Mammary epithelial cell (primary cell): Measurements from ENCODE around the gene ACOT12.

ENCODE experiments used
- EZH2 ChIP-seq: IDR thresholded peaks from 2 replicates; pipeline ENCODE4 v1.6.1; 2012; ENCODE audit warnings: low read length, inconsistent platforms, borderline replicate concordance
- TF ChIP-seq, protein P1 (sequence below), 2 donors: IDR thresholded peaks in 1 of 2; conservative IDR thresholded peaks in 1 of 2; 2 replicates each; pipeline ENCODE4 v1.5.1; 2011 to 2012; ENCODE audit warnings: inconsistent platforms in 2 of 2, low read length in 2 of 2, mild to moderate bottlenecking in 2 of 2, control low read depth in 1 of 2, low read depth in 1 of 2; ENCODE audit not compliant: insufficient read depth in 1 of 2; ENCODE audit errors: extremely low read depth in 1 of 2

DNA sequence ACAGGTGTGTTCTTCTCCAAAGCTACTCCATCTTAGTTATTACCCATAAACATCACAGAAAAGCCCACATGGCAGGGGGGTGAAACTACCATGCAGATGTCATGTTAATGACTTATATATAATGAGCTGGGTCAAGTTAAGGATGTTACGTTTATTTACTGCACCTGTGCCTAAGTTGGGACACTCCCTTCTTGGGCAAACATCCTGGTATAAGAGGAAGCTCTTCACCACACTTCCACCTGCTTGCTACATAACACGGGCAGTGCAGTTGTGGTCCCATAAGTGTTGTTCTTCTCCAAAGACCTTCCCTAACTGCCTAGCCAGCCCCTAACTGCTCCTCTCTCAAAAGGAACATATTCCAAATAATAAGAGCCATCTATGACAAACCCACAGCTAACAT, 101.8 kb downstream of the ACOT12 start:
- TF ChIP-seq, protein P1, sequence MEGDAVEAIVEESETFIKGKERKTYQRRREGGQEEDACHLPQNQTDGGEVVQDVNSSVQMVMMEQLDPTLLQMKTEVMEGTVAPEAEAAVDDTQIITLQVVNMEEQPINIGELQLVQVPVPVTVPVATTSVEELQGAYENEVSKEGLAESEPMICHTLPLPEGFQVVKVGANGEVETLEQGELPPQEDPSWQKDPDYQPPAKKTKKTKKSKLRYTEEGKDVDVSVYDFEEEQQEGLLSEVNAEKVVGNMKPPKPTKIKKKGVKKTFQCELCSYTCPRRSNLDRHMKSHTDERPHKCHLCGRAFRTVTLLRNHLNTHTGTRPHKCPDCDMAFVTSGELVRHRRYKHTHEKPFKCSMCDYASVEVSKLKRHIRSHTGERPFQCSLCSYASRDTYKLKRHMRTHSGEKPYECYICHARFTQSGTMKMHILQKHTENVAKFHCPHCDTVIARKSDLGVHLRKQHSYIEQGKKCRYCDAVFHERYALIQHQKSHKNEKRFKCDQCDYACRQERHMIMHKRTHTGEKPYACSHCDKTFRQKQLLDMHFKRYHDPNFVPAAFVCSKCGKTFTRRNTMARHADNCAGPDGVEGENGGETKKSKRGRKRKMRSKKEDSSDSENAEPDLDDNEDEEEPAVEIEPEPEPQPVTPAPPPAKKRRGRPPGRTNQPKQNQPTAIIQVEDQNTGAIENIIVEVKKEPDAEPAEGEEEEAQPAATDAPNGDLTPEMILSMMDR (conservative IDR thresholded peaks at IDR 0.05 in 1 of 2, IDR thresholded peaks at IDR 0.05 in 1 of 2; ENCODE audit: extremely low read depth in 1 of 2, insufficient read depth in 1 of 2, low read depth in 1 of 2, low read length in 2 of 2): no peak
- TF ChIP-seq EZH2: no peak
